ENCODE data around the gene SLC8A1.

DNA sequence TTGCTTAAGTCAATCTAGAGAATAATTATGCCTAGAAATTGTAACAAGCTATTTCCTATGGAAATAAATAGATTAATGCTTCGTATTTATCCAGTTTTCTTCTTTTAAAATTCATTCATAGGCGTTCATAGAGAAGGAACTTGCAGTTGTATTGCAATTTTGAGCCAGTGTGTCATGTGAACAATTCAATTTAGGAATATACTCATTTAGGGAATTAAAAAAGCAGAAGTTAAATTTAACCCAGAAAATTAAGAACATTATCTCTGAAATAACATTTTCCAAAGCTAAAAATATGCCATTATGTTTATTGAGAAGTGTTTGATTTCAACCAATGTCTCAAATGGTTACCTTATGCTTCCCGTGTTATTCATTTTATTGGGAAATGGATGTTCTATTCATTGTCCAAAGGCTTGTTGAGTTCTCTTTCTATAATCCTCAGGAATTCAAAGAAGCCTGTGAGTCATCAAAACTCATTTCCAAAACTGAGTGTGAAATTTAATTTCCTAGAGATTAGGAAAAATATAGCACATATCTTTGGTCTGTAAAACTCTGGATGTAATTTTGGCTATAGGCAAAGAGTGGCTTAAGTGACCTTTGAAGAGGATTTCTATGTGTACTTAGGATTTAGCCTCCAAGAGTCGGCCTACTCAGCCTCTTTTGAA is 99.7 kb downstream of the SLC8A1 start:
- TF ChIP-seq, protein P1, sequence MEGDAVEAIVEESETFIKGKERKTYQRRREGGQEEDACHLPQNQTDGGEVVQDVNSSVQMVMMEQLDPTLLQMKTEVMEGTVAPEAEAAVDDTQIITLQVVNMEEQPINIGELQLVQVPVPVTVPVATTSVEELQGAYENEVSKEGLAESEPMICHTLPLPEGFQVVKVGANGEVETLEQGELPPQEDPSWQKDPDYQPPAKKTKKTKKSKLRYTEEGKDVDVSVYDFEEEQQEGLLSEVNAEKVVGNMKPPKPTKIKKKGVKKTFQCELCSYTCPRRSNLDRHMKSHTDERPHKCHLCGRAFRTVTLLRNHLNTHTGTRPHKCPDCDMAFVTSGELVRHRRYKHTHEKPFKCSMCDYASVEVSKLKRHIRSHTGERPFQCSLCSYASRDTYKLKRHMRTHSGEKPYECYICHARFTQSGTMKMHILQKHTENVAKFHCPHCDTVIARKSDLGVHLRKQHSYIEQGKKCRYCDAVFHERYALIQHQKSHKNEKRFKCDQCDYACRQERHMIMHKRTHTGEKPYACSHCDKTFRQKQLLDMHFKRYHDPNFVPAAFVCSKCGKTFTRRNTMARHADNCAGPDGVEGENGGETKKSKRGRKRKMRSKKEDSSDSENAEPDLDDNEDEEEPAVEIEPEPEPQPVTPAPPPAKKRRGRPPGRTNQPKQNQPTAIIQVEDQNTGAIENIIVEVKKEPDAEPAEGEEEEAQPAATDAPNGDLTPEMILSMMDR (IDR thresholded peaks at IDR 0.05 in 4 of 5, conservative IDR thresholded peaks at IDR 0.05 in 1 of 5) = no peak
- TF ChIP-seq POLR2A (IDR thresholded peaks at IDR 0.05) = no peak
